ENCODE data around the gene IGSF21.

Gene IGSF21

DNA sequence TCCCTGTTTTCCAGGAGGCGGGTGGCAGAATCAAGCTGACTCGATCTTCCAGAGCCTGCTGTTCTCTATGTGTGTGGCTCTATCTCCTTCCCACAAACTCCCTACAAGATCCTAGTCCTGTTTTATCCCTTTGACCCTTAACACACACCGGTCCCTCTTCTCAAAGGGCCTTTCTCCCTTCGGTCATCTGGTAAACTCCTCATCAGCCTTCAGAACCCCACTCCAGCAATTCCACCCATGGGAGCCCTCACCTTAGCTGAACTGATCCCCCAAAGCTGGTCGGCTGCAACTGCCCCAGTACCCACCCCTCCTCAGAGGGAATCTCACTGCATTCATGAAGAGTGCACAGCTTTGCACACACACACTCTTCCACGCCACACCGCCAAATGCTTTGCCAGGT is 184.9 kb downstream of the IGSF21 start:
- no peak for DNase-seq (ENCODE audit: low read depth in 1 of 2, low spot score in 1 of 2)

- no peak for DNase-seq (ENCODE audit: low read depth in 1 of 2, low spot score in 1 of 2)
Measured at GRCh38 chr1:18293291-18293690, 185.7 kb downstream of the IGSF21 start.

- DNase-seq (ENCODE audit: low read depth in 1 of 2, low spot score in 1 of 2), result no peak
Measured at GRCh38 chr1:18294437-18295176, 187.0 kb downstream of the IGSF21 start.

GRCh38 chr1:18297896-18298648 is 190.5 kb downstream of the IGSF21 start:
- no peak for DNase-seq (ENCODE audit: low read depth in 1 of 2, low spot score in 1 of 2)

GRCh38 chr1:18299441-18300338 is 192.1 kb downstream of the IGSF21 start:
- DNase-seq (ENCODE audit: low read depth in 1 of 2, low spot score in 1 of 2), result no peak

- no peak for DNase-seq (ENCODE audit: low read depth in 1 of 2, low spot score in 1 of 2)
Measured at GRCh38 chr1:18300376-18300775, 192.8 kb downstream of the IGSF21 start.

DNA sequence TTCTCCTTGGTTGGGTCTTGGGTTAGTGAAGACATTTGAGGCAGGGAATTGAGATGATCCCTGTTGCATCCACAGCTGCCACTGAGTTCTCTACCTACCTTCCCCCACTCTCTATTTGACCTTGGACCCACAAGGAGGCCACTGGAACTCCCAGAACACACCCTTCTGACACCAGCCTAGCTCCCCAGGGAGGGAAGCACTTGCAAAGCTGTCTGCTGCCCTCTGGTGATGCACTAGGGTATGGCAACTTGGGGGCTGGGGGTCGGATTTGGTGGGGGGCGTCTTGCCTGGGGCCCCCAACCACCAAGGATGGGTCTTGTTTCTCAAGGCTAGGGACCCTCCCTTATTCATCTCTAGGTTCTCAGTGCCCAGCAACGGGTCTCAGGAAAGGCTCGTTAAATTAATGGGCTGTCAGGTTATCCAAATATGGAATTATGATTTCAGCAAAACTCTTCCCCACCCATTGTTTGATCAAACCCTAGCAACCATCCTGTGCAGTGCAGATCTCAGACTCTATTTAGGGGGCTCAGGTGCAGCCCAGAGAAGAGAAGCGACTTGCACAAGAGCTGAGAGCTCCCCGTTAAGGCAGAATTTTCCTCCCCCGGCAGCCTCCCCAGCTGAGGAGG is 195.3 kb downstream of the IGSF21 start:
- no peak for DNase-seq (ENCODE audit: low read depth in 1 of 2, low spot score in 1 of 2)

GRCh38 chr1:18304151-18304869 is 196.7 kb downstream of the IGSF21 start:
- DNase-seq (ENCODE audit: low read depth in 1 of 2, low spot score in 1 of 2), result no peak

DNA sequence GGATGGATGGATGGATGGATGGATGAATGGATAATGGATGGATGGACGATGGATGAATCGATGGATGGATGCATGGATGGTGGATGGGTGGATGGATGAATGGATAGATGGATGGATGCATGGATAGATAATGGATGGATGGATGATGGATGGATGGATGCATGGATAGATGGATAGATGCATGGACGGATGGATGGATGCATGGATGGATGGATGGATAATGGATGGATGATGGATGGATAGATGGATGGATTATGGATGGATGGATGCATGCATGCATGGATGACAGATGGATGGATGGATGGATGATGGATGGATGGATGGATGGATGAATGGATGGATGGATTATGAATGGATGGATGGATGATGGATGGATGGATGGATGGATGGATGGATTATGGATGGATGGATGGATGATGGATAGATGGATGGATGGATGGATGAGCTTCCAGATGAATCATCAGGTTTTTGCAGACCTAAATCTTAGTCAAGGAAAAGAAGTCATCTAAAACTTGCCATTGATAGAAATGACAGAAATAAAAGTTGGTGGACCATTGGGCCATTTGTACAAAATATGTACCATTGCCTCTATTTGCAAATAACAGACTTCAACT is 197.7 kb downstream of the IGSF21 start:
- DNase-seq (ENCODE audit: low read depth in 1 of 2, low spot score in 1 of 2), result no peak

DNA sequence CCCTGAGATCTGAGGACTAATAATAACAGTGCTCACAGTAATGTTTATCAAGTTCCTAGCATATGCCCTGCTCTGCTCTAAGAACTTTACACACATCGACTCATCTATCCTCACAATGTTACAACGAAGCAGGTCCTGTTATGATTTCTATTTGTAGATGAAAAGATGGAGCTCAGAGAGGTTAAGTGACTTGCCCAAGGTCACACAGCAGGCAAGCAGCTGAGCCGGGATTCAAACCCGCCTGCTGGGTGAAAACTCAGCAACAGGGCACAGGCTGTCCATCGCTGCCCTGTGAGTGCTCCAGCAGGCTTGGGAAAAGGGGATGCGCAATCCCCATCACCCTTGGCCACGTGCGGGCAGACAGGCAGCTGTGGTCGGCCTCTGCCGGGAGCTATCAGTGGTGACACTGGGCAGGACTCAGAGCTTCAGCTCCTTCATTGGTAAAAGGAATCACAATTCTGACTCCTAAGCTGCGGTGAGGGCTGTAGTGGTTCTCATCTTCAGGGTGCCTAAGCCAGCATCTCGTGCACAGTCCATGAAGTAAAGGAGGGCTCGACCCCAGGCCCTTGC is 199.8 kb downstream of the IGSF21 start:
- DNase-seq (ENCODE audit: low read depth in 1 of 2, low spot score in 1 of 2), result no peak

DNA sequence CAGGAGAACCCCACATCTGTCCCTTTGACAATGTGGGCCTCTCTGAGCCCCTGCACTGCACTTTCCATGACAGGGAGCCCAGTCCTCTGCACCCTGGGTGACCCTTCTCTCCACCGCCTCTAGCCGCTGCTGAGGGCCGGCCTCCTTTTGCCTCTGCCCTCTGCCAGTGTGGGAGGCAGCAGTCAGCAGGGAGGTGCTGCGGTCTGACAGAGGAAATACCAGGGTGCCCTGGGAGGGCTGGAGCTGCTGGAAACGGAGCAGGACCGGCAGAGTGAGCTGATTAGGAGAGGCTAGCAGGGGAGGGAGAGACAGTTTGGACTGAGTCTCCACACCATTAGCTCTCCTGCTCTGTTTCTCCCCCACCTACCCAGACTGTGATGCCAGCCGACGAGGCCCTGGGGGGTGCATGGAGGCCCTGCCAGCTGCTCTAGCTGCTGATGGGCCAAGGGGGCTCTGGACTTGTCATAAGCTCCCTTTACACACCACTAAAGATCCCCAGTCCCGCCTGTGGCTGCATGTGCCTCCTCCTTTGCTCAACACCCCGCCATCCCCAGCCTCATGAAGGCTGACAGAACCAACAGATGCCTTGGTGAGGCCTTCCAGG is 202.1 kb downstream of the IGSF21 start:
- no peak for DNase-seq (ENCODE audit: low read depth in 1 of 2, low spot score in 1 of 2)

DNA sequence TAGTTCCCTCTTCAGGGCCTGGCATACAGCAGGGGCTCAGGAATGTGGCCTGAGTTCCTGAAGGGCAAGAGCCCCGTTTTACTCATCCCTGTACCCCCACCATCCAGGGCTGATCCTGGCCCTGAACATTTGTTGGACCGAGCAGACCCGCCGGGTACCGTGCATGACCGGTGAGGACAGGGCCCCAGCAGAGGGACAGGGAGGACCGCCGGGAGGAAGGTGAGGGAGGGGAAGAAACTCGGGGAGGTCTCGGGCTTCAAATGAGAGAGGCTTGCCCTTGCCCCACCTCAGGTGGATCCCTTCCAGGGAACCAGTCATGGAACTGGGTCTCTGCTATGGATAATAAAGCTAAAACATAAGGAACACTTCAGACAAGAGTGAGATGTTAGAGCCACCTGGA is 205.4 kb downstream of the IGSF21 start:
- no peak for DNase-seq (ENCODE audit: low read depth in 1 of 2, low spot score in 1 of 2)

DNA sequence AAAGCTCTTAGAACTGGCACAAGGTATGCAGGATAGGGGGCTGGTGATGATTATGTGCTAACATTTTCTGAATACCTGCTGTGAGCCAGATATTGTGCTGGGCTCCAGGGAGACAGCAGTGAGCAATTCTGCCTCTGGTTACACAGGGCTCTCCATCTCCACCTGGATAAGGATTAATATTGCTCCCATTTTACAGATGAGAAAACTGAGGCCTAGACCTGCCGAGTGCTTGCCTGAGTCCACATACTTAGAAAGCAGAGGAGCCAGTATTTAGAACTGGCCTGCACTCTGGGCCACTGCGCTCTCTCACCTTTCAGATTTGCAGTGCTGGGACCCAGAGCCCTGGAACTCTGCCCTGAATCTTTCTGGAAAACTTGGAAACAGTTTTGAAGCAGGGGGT is 205.9 kb downstream of the IGSF21 start:
- no peak for DNase-seq (ENCODE audit: low read depth in 1 of 2, low spot score in 1 of 2)

DNA sequence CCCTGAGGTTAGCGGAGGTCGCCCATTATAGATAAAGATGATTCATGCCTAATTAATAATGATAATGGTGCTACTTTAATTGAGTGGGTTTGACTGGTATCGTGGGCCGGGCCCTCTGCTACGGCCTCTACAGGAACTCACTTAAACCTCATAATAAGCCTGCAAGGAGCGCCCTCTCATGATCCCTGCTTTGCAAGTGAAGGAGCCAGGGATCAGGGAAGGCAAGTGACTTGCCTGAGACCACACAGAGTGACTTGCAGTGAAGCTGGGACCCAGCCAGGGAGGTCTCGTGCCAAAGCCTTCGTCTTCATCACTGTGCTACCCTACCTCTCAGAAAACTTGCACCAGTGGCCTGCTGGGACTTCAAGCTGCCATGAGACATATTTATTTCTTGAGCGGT is 206.8 kb downstream of the IGSF21 start:
- DNase-seq (ENCODE audit: low read depth in 1 of 2, low spot score in 1 of 2), result no peak

GRCh38 chr1:18315449-18315848 is 207.9 kb downstream of the IGSF21 start:
- DNase-seq (ENCODE audit: low read depth in 1 of 2, low spot score in 1 of 2), result no peak

- DNase-seq (ENCODE audit: low read depth in 1 of 2, low spot score in 1 of 2), result no peak
Measured at GRCh38 chr1:18316764-18317163, 209.2 kb downstream of the IGSF21 start.

- no peak for DNase-seq (ENCODE audit: low read depth in 1 of 2, low spot score in 1 of 2)
Measured at GRCh38 chr1:18319099-18319498, 211.5 kb downstream of the IGSF21 start.

DNA sequence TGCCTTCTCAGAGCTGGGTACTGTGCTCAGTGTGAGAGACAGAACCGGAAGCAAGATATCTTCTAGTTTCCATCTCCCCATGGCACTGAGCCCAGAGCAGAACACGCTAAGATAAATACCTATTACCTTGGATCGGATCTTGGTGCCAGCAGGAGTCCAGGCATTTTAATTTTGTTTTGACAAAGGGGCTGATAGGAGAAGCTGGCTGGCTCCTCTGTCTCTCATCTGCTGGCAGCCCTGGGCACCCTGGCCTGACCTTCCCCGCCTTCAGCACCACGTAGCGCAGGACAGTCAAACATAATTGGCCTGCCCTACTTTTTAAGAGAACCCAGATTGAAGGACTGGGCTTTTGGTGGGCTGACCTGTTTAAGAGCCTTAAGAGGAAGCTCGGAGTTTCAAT is 212.5 kb downstream of the IGSF21 start:
- no peak for DNase-seq (ENCODE audit: low read depth in 1 of 2, low spot score in 1 of 2)

GRCh38 chr1:18322368-18323032 is 214.9 kb downstream of the IGSF21 start:
- DNase-seq (ENCODE audit: low read depth in 1 of 2, low spot score in 1 of 2), result no peak
